Activated naive CD8-positive, alpha-beta T cell treated with anti-CD3 and anti-CD28 coated beads, Interleukin-2, amount 10 ng/mL, durations not matched to agents 7 days and 5 days (primary cell): Measurements from ENCODE around the gene TMEM121. TPM values are rescaled to one million over a fixed set of nuclear protein-coding genes. Genes with fewer than 3 reads are reported as not detected.

Experiments used
- ATAC-seq: fragments of 150-1000 bp; cut with Tn5 transposase; one replicate; pipeline ENCODE4 v1.10.0; 2021; ENCODE audit warnings: low read depth, moderate library complexity
- POLR2A ChIA-PET: fragments of 350-600 bp; sonication (Branson Sonifier 250); formaldehyde crosslinking; loops from one replicate; lab custom pipeline; 2021; ENCODE audit warnings: antibody characterized with exemption; lab: Charles Lee
- DNase-seq: peaks from one replicate; pipeline ENCODE4 v3.0.0; 2021
- H3K27ac Mint-ChIP-seq: one replicate; pipeline ENCODE4 v1.8.0; 2022; ENCODE audit warnings: mild to moderate bottlenecking, mixed read lengths
- H3K27me3 Mint-ChIP-seq: one replicate; pipeline ENCODE4 v1.8.0; 2022; ENCODE audit warnings: mild to moderate bottlenecking, moderate library complexity, mixed read lengths
- H3K36me3 Mint-ChIP-seq: one replicate; pipeline ENCODE4 v1.8.0; 2021; ENCODE audit warnings: mild to moderate bottlenecking, mixed read lengths
- H3K4me1 Mint-ChIP-seq: one replicate; pipeline ENCODE4 v1.8.0; 2021; ENCODE audit warnings: mixed read lengths
- H3K4me3 Mint-ChIP-seq: one replicate; pipeline ENCODE4 v1.8.0; 2022; ENCODE audit warnings: mild to moderate bottlenecking, moderate library complexity, mixed read lengths
- H3K9me3 Mint-ChIP-seq: one replicate; pipeline ENCODE4 v1.8.0; 2021; ENCODE audit warnings: mixed read lengths
- total RNA-seq, 2 experiments: library from RNA; stranded (reverse); gene quantifications; one replicate each; pipeline ENCODE4 v1.2.3, GENCODE V29; 2021

TMEM121 gene
- total RNA-seq, 2 experiments from 2014 or later: 8.1 to 8.8 TPM

DNA sequence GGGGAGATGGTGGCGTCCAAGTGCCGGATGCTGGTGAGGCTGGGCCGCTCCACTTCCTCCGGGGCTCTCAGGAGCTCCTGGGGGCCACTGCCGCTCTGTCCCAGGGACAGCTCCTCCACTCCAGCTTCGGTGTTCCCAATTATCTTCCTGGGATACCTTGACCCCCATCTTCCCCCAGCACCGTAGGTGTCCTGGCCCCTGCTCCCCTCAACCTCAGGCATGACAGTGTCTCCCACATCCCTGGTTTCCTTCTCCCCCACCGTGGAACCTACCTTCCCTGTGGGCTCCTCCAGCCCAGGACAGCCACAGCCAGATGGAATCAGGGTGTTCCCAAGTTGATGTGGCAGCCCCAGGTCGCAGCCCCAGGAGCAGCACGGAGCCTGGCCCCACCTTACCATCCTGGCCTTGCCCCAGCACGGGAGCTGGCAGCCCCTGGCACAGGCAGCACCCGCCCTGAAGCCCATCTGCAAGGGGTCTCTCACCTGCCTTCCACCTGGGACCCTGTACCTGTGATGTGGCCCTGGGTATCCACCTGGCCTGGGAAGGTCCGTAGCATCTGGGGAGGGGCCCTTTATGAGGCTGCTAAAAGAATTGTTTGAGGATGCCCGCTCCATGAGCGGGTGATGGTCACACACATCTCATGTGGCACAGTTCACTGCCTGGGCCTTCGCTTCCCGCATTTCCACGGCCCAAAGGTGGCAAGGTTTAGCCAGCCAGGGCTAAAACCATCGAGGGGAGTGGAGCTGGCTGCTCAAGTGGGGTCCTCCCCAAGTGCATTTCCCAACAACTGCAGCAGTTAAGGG is 4.1 kb downstream of the TMEM121 start:
- POLR2A ChIA-PET: no interaction called here
- H3K9me3 Mint-ChIP-seq: no peaks in the 10 kb centered on the region
- DNase-seq (no peak), ATAC-seq (peak; percentile 35)
- no peaks in the 10 kb centered on the region for H3K36me3 Mint-ChIP-seq
- H3K27ac Mint-ChIP-seq: peak overlapping the region; percentile 76
- H3K4me3 Mint-ChIP-seq: peak overlapping the region; percentile 76
- peaks cover 11% of the 10 kb centered on the region for H3K27me3 Mint-ChIP-seq
- H3K4me1 Mint-ChIP-seq: peaks cover 14% of the 10 kb centered on the region

DNA sequence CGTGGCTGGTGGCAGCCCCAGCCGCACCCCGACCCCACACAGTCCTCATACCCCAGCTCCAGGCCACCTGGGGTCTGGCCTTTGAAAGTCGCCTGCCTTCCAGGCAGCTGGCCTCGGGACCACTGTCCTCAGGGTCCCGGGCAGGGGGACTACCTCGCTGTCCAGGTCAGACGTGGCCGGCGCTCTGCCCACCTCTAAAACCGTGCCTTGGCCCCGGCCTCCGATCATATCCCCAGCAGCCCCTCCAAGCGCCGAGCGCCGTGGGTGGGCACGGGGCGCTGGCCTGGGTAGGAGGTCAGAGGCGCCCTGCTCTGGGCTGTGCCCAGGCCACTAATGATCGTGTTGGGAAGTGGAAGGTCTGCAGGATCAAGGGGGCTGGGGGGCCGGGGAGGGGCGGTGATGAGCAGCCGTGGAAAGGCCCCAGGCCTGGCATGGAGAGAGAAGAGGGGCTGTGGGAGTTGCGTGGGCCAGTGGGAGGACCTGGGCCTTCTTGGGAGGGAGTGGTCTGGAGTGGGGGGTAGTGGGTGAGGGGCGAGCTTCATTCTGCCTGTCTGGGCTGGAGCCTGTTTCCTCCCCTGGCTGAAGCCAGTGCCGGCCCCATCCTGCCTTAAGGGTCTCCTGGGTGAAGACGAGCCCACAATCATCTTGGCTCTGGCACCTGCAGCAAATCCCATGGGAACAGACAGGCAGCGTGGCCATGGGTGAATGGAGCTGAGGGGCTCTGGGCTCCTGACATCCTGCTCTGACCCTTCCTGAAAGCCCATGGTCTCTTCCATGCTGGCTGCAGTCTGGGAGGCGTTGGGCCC is 4.9 kb downstream of the TMEM121 start:
- Mint-ChIP-seq H3K27ac (peak overlapping the region; percentile 12), H3K27me3 (peaks cover 7% of the 10 kb centered on the region), H3K4me1 (peaks cover 12% of the 10 kb centered on the region), H3K36me3 (no peaks in the 10 kb centered on the region), H3K4me3 (no peak overlapping the region), H3K9me3 (no peaks in the 10 kb centered on the region)
- no peak for DNase-seq
- ATAC-seq: no peak
- POLR2A ChIA-PET: no interaction called here

DNA sequence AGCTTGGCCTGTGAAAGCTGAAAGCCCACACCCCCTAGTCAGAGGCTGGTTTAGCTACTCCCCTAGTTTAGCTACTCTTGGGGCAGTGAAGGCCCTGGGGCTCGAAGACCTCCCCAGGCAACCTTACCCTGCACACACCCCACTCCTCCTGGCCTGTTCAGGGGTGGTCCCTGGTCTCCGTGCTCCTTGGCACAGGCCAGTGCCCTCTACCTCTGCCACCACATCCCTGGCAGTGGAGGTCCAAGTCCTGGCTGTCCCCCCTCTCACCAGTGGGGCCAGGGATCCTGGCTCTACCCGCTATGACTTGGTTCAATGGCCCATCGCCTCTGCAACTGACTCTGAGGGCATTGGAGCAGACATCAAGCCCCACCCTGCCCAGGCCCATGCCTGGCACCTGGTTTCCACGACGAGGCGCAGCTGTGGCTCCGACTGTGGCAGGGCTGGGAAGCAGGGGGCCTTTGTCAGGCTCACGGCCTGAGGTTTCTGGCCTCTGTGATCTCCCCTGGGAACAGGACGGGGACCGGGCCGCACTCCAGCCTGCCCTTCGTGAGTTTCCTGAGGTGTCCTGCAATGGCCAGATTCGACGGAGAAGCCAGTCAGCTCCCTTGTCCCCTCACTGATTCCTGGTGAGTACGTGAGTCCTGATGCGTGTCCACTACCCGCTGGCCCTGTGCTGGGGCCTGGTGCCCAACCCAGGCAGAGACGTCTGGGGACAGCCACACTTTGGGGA is 5.7 kb downstream of the TMEM121 start:
- Mint-ChIP-seq H3K4me1 (peaks cover 12% of the 10 kb centered on the region), H3K9me3 (no peaks in the 10 kb centered on the region), H3K27ac (no peak overlapping the region), H3K27me3 (peaks cover 6% of the 10 kb centered on the region), H3K4me3 (no peak overlapping the region), H3K36me3 (no peaks in the 10 kb centered on the region)
- POLR2A ChIA-PET: no interaction called here
- ATAC-seq: no peak
- DNase-seq: no peak

DNA sequence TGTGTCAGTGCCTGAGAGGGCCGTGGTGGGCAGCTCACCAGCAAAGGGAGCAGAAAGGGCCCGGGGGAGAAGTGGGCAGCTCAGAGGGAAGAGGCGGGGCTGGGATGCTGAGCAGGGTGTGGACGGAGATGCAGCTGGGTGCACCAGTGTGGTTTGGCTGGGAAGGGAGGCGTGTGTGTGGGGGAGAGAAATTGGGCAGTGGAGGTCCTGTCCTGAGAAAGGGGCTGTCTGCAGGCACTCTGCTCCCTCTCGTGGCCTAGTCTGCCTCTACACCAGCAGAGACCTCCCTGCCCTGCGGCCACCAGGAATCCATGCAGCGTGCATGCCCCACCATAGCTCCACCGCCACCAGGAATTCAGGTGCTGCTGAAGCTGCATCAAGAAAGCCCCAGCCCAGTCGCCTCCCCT is 6.4 kb downstream of the TMEM121 start:
- H3K4me1 Mint-ChIP-seq: peaks cover 10% of the 10 kb centered on the region
- H3K4me3 Mint-ChIP-seq: no peak overlapping the region
- H3K27me3 Mint-ChIP-seq: peaks cover 1% of the 10 kb centered on the region
- no peaks in the 10 kb centered on the region for H3K9me3 Mint-ChIP-seq
- H3K27ac Mint-ChIP-seq: peak overlapping the region; percentile 50
- peak; percentile 39 for DNase-seq
- no peaks in the 10 kb centered on the region for H3K36me3 Mint-ChIP-seq
- ATAC-seq: no peak
- POLR2A ChIA-PET: no interaction called here

DNA sequence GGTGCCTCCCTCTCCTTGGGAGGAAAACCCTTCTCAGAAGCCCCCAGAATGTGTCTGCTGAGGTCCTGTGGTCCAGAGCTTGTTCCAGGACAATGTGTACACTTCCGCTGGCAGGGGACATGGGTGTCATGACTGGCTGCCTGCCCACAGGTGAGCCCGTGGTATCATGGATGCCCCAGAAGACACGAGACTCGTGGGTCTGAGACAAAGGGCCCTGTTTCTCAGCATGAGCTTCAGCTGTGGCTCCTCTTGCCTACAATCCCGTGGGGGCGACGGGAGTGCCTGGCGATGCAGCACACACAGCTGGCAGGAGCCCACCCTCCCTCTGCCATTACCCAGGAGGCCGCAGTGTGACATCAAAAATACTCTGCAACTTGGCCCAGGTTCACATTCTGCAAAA is 7.0 kb downstream of the TMEM121 start:
- H3K4me1 Mint-ChIP-seq: peaks cover 8% of the 10 kb centered on the region
- DNase-seq (no peak), ATAC-seq (no peak)
- H3K27me3 Mint-ChIP-seq: no peaks in the 10 kb centered on the region
- H3K9me3 Mint-ChIP-seq: no peaks in the 10 kb centered on the region
- H3K36me3 Mint-ChIP-seq: no peaks in the 10 kb centered on the region
- POLR2A ChIA-PET: no interaction called here
- no peak overlapping the region for H3K4me3 Mint-ChIP-seq
- no peak overlapping the region for H3K27ac Mint-ChIP-seq

DNA sequence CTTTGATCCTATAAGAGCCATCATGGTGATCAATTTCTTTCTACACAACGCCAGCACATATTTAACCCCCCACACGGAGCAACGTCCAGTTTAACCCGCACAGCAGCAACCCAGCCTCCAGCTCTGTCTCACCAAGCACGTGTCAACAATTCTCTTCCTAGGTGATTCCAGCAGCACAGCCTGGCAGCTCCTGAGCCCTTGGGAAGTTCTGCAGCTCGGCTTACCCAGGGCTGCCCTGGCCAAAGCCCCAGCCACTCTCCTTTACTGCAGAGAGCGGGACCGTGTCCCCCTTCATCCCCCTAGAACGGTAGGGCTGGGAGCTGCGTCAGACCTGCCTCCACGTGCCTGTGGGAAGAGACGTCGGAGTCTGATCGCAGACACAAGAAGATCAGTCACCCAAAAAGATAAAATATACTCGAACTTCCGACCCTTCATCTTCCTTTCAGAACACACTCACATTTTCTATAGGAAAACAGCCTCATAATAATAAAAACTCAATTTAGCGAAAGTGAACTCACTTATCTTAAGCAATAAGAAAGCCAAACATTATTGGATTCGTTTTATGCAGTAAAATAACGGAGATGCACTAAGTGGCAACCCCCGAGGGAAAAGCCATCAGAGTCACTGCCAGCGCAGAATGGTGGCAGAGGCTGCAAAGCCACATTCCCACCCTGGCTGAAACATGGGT is 7.6 kb downstream of the TMEM121 start:
- H3K27me3 Mint-ChIP-seq: peaks cover 2% of the 10 kb centered on the region
- ATAC-seq (no peak), DNase-seq (no peak)
- H3K9me3 Mint-ChIP-seq: no peaks in the 10 kb centered on the region
- H3K27ac Mint-ChIP-seq: no peak overlapping the region
- POLR2A ChIA-PET: no interaction called here
- no peaks in the 10 kb centered on the region for H3K36me3 Mint-ChIP-seq
- H3K4me1 Mint-ChIP-seq: peaks cover 8% of the 10 kb centered on the region
- H3K4me3 Mint-ChIP-seq: no peak overlapping the region

DNA sequence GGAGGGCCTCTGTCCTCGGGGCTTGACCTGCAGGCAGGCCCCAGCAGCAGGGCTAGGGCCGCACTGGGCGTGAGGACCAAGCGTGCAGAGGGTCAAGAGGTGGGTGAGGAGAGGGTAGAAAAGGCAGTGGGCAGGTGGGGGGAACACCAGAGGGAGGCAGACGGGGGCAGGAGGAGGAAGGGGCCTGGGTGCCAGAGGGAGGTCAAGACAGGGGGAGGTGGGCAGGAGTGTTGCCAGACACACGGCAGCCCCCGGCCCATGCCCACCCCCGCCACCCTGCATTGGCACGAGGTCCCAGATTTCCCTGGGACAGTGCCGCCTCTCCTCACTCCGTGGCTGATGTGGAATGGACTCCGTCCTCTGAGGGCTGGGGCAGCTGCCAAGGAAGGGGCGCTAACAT is 8.2 kb downstream of the TMEM121 start:
- Mint-ChIP-seq H3K9me3 (no peaks in the 10 kb centered on the region), H3K27ac (no peak overlapping the region), H3K4me3 (no peak overlapping the region), H3K4me1 (peaks cover 8% of the 10 kb centered on the region), H3K36me3 (no peaks in the 10 kb centered on the region), H3K27me3 (peaks cover 3% of the 10 kb centered on the region)
- DNase-seq (no peak), ATAC-seq (no peak)
- POLR2A ChIA-PET: no interaction called here

DNA sequence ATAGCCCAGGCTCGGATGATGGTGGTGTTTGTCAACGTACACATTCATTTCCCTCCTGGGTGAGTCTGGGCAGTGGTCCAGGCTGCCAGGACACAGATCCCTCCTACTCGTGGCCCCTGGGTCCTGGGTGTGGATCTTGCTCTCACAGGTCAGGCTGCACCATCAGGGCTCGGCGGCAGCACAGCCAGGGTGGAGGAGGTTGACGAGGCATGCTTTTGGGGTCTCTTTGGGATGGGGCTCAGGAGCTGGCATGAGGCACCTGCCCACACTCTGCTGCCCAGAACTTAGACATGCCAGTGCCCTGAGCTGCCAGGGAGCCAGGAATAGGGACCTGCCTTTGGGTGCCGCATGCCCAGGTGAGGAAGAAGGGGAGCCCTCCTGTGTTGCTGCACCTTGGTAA is 9.7 kb downstream of the TMEM121 start:
- ATAC-seq: no peak
- POLR2A ChIA-PET: no interaction called here

DNA sequence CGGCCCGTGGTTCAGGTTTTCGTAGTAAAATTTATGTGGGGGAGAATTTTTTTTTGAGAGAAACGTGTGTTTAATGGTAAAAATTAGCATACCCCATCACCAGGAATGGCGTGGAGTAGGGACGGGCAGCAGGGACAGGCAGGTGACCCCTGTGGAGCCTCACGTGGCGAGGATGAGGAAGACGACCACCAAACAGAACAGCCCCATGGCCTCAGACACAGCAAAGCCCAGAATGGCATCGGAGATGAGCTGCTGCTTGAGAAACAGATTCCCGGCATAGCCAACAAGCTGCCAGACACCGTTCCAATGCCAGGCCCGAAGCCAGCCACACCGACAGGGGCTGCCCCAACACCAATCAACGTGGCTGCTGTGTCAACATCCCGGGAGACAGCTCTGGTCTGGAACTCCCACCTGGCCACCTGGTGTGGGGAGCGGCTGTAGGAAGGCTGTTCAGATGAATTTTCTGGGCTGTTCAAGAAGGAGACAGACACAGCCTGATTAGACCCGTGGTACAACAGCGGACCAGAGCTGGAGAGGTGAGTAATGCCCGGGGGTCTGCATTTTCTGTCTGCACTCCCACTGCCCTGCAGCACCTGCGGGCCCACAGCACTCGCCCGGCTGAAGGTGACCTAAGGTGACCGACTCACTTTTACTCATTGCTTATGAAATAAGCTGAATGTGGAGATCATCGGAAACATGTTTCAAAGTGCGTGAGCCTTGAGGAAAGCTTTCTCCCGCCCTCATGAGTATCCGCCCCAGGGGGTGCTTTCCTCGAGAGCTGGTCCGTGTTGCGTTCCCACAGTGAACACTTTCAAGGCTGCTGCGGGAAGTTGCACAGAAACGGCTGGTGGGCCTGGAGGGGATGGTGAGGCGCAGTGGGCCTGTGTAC is 10.6 kb downstream of the TMEM121 start:
- peaks cover 3% of the 10 kb centered on the region for H3K4me1 Mint-ChIP-seq
- no peaks in the 10 kb centered on the region for H3K36me3 Mint-ChIP-seq
- POLR2A ChIA-PET: no interaction called here
- no peak overlapping the region for H3K4me3 Mint-ChIP-seq
- ATAC-seq (no peak), DNase-seq (no peak)
- H3K27me3 Mint-ChIP-seq: peaks cover 8% of the 10 kb centered on the region
- no peak overlapping the region for H3K27ac Mint-ChIP-seq
- H3K9me3 Mint-ChIP-seq: no peaks in the 10 kb centered on the region

More for the DNA sequence above, 9.7 kb downstream of the TMEM121 start:
- H3K36me3 Mint-ChIP-seq: no peaks in the 10 kb centered on the region
- H3K9me3 Mint-ChIP-seq: no peaks in the 10 kb centered on the region
- no peak for DNase-seq
- H3K27me3 Mint-ChIP-seq: peaks cover 3% of the 10 kb centered on the region
- no peak overlapping the region for H3K27ac Mint-ChIP-seq
- no peak overlapping the region for H3K4me3 Mint-ChIP-seq
- H3K4me1 Mint-ChIP-seq: peaks cover 3% of the 10 kb centered on the region

DNA sequence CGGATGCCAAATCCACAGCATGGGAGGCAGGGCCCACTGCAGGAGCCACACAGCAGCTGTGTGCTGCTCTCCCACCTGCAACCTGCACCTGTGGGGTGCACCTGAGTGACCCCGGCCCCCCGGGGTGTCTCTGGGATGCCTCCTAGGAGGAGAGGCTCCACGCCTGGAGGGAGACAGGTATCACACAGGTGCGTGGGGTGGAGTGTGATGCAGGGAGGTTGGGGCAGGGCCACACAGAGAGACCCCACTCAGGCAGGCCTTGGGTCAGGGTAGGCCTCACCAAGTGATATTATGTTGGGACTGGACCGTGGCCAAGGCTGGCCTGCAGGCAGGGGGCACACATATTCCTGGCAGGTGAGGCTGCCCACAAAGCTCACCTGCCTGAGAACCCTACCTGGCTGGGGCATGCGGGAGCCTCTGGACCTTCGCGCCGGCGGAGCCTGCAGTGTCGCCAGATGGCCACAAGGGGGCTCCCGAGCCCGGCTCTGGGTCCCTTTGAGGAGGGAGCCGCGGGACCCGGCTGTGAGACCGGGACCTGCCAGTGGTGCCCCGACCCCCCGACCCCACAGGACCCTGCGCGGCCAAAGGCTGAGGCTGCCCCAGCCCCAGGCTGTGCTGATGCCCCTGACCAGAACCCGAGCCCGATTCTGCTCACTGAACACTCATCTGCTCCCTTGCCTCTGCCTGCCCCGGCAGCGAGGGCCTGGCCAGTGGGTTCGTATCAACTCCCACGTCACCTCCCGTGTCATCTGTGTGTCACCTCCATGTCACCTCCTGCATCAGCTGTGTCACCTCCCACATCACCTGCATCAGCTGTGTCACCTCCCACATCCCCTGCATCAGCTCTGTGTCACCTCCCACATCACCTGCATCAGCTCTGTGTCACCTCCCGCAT is 11.4 kb downstream of the TMEM121 start:
- DNase-seq (peak; percentile 85), ATAC-seq (peak; percentile 80)
- Mint-ChIP-seq H3K4me3 (no peak overlapping the region), H3K9me3 (no peaks in the 10 kb centered on the region), H3K27ac (no peak overlapping the region), H3K4me1 (peaks cover under 1% of the 10 kb centered on the region), H3K36me3 (no peaks in the 10 kb centered on the region), H3K27me3 (peaks cover 10% of the 10 kb centered on the region)
- POLR2A ChIA-PET: no interaction called here

DNA sequence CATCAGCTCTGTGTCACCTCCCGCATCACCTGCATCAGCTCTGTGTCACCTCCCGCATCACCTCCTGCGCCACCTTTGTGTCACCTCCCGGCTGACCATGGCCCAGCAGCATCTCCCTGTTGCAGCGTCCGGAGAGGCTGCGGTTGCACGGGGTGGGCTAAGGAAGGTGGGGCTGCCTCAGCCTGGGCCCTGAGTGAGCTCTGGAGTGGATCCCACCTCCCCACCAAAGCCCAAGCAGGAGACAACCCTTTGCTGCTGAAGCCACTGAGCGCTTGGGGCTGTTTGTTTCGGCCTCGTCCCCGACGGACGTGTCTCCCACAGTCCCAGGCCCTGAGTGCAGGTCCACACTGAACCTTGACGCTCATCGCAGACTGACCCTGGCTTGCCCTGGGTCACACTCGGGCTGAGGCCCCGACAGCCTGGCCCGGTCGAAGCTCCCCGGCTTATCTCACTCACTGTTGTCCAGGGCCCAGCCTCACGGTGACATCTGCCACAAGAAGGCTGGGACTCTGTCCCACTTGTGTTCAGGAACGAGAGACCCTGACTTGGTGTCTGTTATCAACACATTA is 12.2 kb downstream of the TMEM121 start:
- no peak for DNase-seq

More for the DNA sequence above, 12.2 kb downstream of the TMEM121 start:
- Mint-ChIP-seq H3K27ac (no peak overlapping the region), H3K36me3 (no peaks in the 10 kb centered on the region), H3K4me3 (no peak overlapping the region), H3K9me3 (no peaks in the 10 kb centered on the region), H3K4me1 (no peaks in the 10 kb centered on the region), H3K27me3 (peaks cover 13% of the 10 kb centered on the region)
- ATAC-seq: no peak
- POLR2A ChIA-PET: no interaction called here
